H1 (cell line): ENCODE measurements around the gene LMNA. TPM values are rescaled to one million over a fixed set of nuclear protein-coding genes. Genes with fewer than 3 reads are reported as not detected.
A peak's percentile ranks its signal among the peaks of the same experiment; 100 is the strongest.

Experiments
- CTCF ChIA-PET: fragments of 300-600 bp; sonication (Branson Sonifier 250); formaldehyde crosslinking; loops from one replicate; lab custom pipeline; 2021; ENCODE audit not compliant: partially characterized antibody; lab: Charles Lee
- POLR2A ChIA-PET: fragments of 300-600 bp; sonication (Branson Sonifier 250); formaldehyde crosslinking; loops from one replicate; lab custom pipeline; 2021; ENCODE audit warnings: inconsistent platforms; ENCODE audit not compliant: partially characterized antibody; lab: Charles Lee
- DNase-seq, 2 experiments: peaks; one replicate each; pipeline versions ENCODE4 v3.0.0 to v3.0.0-alpha.2; 2010 to 2022; ENCODE audit warnings: low spot score in 2 of 2, low read depth in 1 of 2, mixed read lengths in 1 of 2
- FAIRE-seq: peaks from 2 replicates; lab custom pipeline; 2011; peaks lifted over from hg19 to GRCh38; lab: Jason Lieb, UNC
- H2AFZ ChIP-seq: 2 replicates; pipeline ENCODE4 v1.8.1; 2012; ENCODE audit warnings: low read length, inconsistent platforms
- H2AK5ac ChIP-seq: 2 replicates; pipeline ENCODE4 v1.6.1; 2013; ENCODE audit warnings: low read depth, low read length
- H2BK120ac ChIP-seq: replicated peaks from 2 replicates; pipeline ENCODE3; 2013; ENCODE audit warnings: low read depth, low read length, inconsistent platforms
- H2BK12ac ChIP-seq: 2 replicates; pipeline ENCODE4 v1.6.1; 2013; ENCODE audit warnings: low read depth, low read length
- H2BK15ac ChIP-seq: 2 replicates; pipeline ENCODE4 v1.6.1; 2013; ENCODE audit warnings: low read length
- H2BK20ac ChIP-seq: 2 replicates; pipeline ENCODE4 v1.6.1; 2013; ENCODE audit warnings: low read length
- H2BK5ac ChIP-seq: 2 replicates; pipeline ENCODE4 v1.6.1; 2013; ENCODE audit warnings: low read depth, low read length
- H3K14ac ChIP-seq: 2 replicates; pipeline ENCODE4 v1.6.1; 2013; ENCODE audit warnings: inconsistent platforms; ENCODE audit not compliant: insufficient read length
- H3K18ac ChIP-seq: 2 replicates; pipeline ENCODE4 v1.6.1; 2013; ENCODE audit warnings: low read length; ENCODE audit errors: extremely low read depth
- H3K23ac ChIP-seq: 2 replicates; pipeline ENCODE4 v1.6.1; 2013; ENCODE audit warnings: inconsistent platforms; ENCODE audit not compliant: insufficient read length
- H3K23me2 ChIP-seq: 2 replicates; pipeline ENCODE4 v1.6.1; 2013; ENCODE audit warnings: low read depth, low read length
- H3K27ac ChIP-seq: 2 replicates; pipeline ENCODE4 v1.6.1; 2011; ENCODE audit warnings: low read depth, low read length, inconsistent platforms
- H3K27me3 ChIP-seq, 4 experiments: replicated peaks in 1 of 4; 1 replicate in 1 of 4; 2 replicates in 3 of 4; pipeline versions ENCODE4 v1.6.1 to v1.8.1; 2011 to 2013; ENCODE audit warnings: low read length in 3 of 4, mild to moderate bottlenecking in 3 of 4, inconsistent platforms in 2 of 4, mixed read lengths in 2 of 4, moderate library complexity in 1 of 4; ENCODE audit not compliant: control insufficient read depth in 3 of 4, insufficient read depth in 3 of 4; ENCODE audit errors: extremely low read depth in 1 of 4
- H3K36me3 ChIP-seq, 4 experiments: 2 replicates each; pipeline versions ENCODE4 v1.6.1 to v1.8.1; 2011 to 2013; ENCODE audit warnings: mild to moderate bottlenecking in 4 of 4, low read length in 3 of 4, moderate library complexity in 2 of 4, control low read depth in 1 of 4, inconsistent platforms in 1 of 4; ENCODE audit not compliant: insufficient read depth in 4 of 4, control insufficient read depth in 2 of 4
- H3K4ac ChIP-seq: replicated peaks from 2 replicates; pipeline ENCODE3; 2013; ENCODE audit warnings: low read length, low read depth, mixed read lengths, inconsistent platforms; ENCODE audit not compliant: insufficient read length
- H3K4me1 ChIP-seq, 4 experiments: replicated peaks in 1 of 4; 1 replicate in 1 of 4; 2 replicates in 3 of 4; pipeline versions ENCODE4 v1.6.1 to v1.8.1; 2011 to 2013; ENCODE audit warnings: low read length in 3 of 4, inconsistent platforms in 2 of 4, mixed read lengths in 1 of 4; ENCODE audit not compliant: insufficient read depth in 4 of 4, control insufficient read depth in 3 of 4
- H3K4me2 ChIP-seq, 2 experiments: 2 replicates each; pipeline versions ENCODE4 v1.6.1 to v1.8.1; 2011 to 2013; ENCODE audit warnings: low read depth in 2 of 2, low read length in 2 of 2, control low read depth in 1 of 2, inconsistent platforms in 1 of 2, mild to moderate bottlenecking in 1 of 2; ENCODE audit not compliant: insufficient read depth in 1 of 2
- H3K4me3 ChIP-seq, 4 experiments: fragments of 200-600, 300-600 bp in 1 of 4; sonication (generic), shearing (Covaris generic), sonication (Bioruptor Twin) in 1 of 4; 2 replicates each; pipeline versions ENCODE4 v1.5.1 to v1.8.1; 2011 to 2016; ENCODE audit warnings: low read length in 4 of 4, low read depth in 3 of 4, control low read depth in 2 of 4, inconsistent platforms in 2 of 4, mild to moderate bottlenecking in 2 of 4, mixed read lengths in 1 of 4, moderate library complexity in 1 of 4; ENCODE audit not compliant: insufficient read depth in 2 of 4; ENCODE audit errors: extremely low read depth in 1 of 4
- H3K56ac ChIP-seq: replicated peaks from 2 replicates; pipeline ENCODE3; 2013; ENCODE audit warnings: low read depth, mild to moderate bottlenecking, mixed read lengths, low read length, inconsistent platforms; ENCODE audit not compliant: insufficient read length
- H3K79me1 ChIP-seq: 2 replicates; pipeline ENCODE4 v1.6.1; 2013; ENCODE audit warnings: low read depth, low read length, control low read depth
- H3K79me2 ChIP-seq, 2 experiments: 2 replicates each; pipeline versions ENCODE4 v1.6.1 to v1.8.1; 2012 to 2013; ENCODE audit warnings: low read length in 2 of 2, mild to moderate bottlenecking in 2 of 2, inconsistent platforms in 1 of 2; ENCODE audit not compliant: insufficient read depth in 2 of 2, control insufficient read depth in 1 of 2
- H3K9ac ChIP-seq, 4 experiments: replicated peaks in 1 of 4; 1 replicate in 1 of 4; 2 replicates in 3 of 4; pipeline versions ENCODE4 v1.6.1 to v1.8.1; 2011 to 2013; ENCODE audit warnings: low read depth in 3 of 4, low read length in 3 of 4, control low read depth in 2 of 4, mild to moderate bottlenecking in 2 of 4, moderate library complexity in 2 of 4, inconsistent platforms in 1 of 4; ENCODE audit errors: extremely low read depth in 1 of 4
- H3K9me3 ChIP-seq, 2 experiments: 2 replicates each; pipeline versions ENCODE4 v1.6.1 to v1.8.1; 2012 to 2013; ENCODE audit warnings: mild to moderate bottlenecking in 2 of 2, moderate library complexity in 2 of 2, control low read depth in 1 of 2, inconsistent platforms in 1 of 2, low read depth in 1 of 2, low read length in 1 of 2, mixed read lengths in 1 of 2; ENCODE audit not compliant: insufficient read depth in 2 of 2
- H4K20me1 ChIP-seq, 2 experiments: replicated peaks in 1 of 2; 2 replicates each; pipeline versions ENCODE3 to v1.8.1; 2011 to 2013; ENCODE audit warnings: inconsistent platforms in 2 of 2, low read length in 2 of 2, mild to moderate bottlenecking in 1 of 2; ENCODE audit not compliant: insufficient read depth in 2 of 2, control insufficient read depth in 1 of 2
- H4K5ac ChIP-seq: 2 replicates; pipeline ENCODE4 v1.6.1; 2013; ENCODE audit warnings: low read length, low read depth, mixed read lengths, inconsistent platforms; ENCODE audit not compliant: insufficient read length
- H4K8ac ChIP-seq: 2 replicates; pipeline ENCODE4 v1.8.0; 2013; ENCODE audit warnings: mild to moderate bottlenecking, moderate library complexity, low read length, inconsistent platforms; ENCODE audit not compliant: insufficient read depth; ENCODE audit errors: extremely low read depth
- H4K91ac ChIP-seq: replicated peaks from 2 replicates; pipeline ENCODE3; 2013; ENCODE audit warnings: low read length, mixed read lengths, inconsistent platforms; ENCODE audit not compliant: insufficient read length
- CBX8 ChIP-seq: fragments of 300-800, 300-1000 bp; sonication (generic); IDR thresholded peaks from 2 replicates; pipeline ENCODE4 v1.7.1; 2016; ENCODE audit warnings: low read depth, low read length, borderline replicate concordance
- CHD1 ChIP-seq: IDR thresholded peaks from 2 replicates; pipeline ENCODE4 v1.6.1; 2012; ENCODE audit warnings: low read depth, low read length, improper control_type of control experiment
- CTCF ChIP-seq, 3 experiments: IDR thresholded peaks; 1 replicate in 2 of 3; 2 replicates in 1 of 3; pipeline versions ENCODE4 v1.5.1 to v1.6.1; 2011; ENCODE audit warnings: low read length in 3 of 3, mild to moderate bottlenecking in 3 of 3, inconsistent platforms in 2 of 3, low read depth in 1 of 3, moderate library complexity in 1 of 3; ENCODE audit not compliant: insufficient read depth in 1 of 3; ENCODE audit errors: control extremely low read depth in 1 of 3
- POLR2A ChIP-seq, 2 experiments: IDR thresholded peaks; 1 replicate in 1 of 2; 2 replicates in 1 of 2; pipeline ENCODE4 v1.6.1; 2011; ENCODE audit warnings: low read depth in 2 of 2, low read length in 2 of 2, mild to moderate bottlenecking in 2 of 2; ENCODE audit errors: control extremely low read depth in 1 of 2
- RAD21 ChIP-seq, 2 experiments: IDR thresholded peaks in 1 of 2; conservative IDR thresholded peaks in 1 of 2; 2 replicates each; pipeline ENCODE4 v1.6.1; 2011; ENCODE audit warnings: low read depth in 2 of 2, low read length in 2 of 2, improper control_type of control experiment in 1 of 2, inconsistent platforms in 1 of 2, mild to moderate bottlenecking in 1 of 2, moderate library complexity in 1 of 2
- SIN3A ChIP-seq, 2 experiments: IDR thresholded peaks in 1 of 2; conservative IDR thresholded peaks in 1 of 2; 2 replicates each; pipeline ENCODE4 v1.6.1; 2011 to 2012; ENCODE audit warnings: low read length in 2 of 2, improper control_type of control experiment in 1 of 2, low read depth in 1 of 2, mild to moderate bottlenecking in 1 of 2
- WGBS, 2 experiments: shearing (Covaris generic) in 1 of 2; methylation state at CpG; one replicate each; pipeline versions ENCODE4 v1.1.6 to v1.1.7; 2013 to 2015; ENCODE audit warnings: low lambda C conversion rate in 2 of 2, mixed read lengths in 2 of 2, inconsistent platforms in 1 of 2, low coverage in 1 of 2, missing lambda C conversion rate in 1 of 2; ENCODE audit not compliant: insufficient replicate concordance in 2 of 2, insufficient coverage in 1 of 2, insufficient read length in 1 of 2; ENCODE audit errors: extremely low coverage in 1 of 2, missing lambda C conversion rate in 1 of 2; 5-methylcytosine and 5-hydroxymethylcytosine counted together
- polyA plus RNA-seq, 7 experiments: library from polyadenylated mRNA; depleted of rRNA in 3 of 7; stranded (reverse) in 5 of 7; unstranded in 2 of 7; fragments of >200 nt in 5 of 7; fragments of 200-250 nt in 2 of 7; gene quantifications; 1 replicate in 5 of 7; 2 replicates in 1 of 7; 4 replicates in 1 of 7; pipeline versions ENCODE4 v1.2.1 to v1.2.3, GENCODE V29; 2011 to 2013; ENCODE audit warnings: missing spikeins in 2 of 7, mixed read lengths in 2 of 7
- total RNA-seq: library from RNA; stranded (reverse); fragmentation: NEBNext Ultra II Directional; extraction: Animal tissue kit (Norgen Biotek cat#: 25700); gene quantifications from 2 replicates; pipeline ENCODE4 v1.2.1, GENCODE V29; 2021

The LMNA gene
- total and polyA plus RNA-seq, 2 of the 8 experiments (the other 6 are each of a cell fraction or from before 2014, with no cell fraction given) = 25.8 to 46.8 TPM

- Histone ChIP-seq H3K14ac (no peak overlapping the region), H3K9me3 (no peaks in the 10 kb centered on the region), H3K4ac (no peak overlapping the region), H3K56ac (no peak overlapping the region), H3K4me3 (peak overlapping the region in 3 of 4 experiments; percentile 40 to 61 (median 44); a peak in 6 of 8 replicates), H2AK5ac (peak overlapping the region; percentile 99), H3K79me1 (peaks cover 4% of the 10 kb centered on the region; the same call in 1 of the 2 replicates), H3K23me2 (peaks cover 7% of the 10 kb centered on the region; the same call in 1 of the 2 replicates), H2BK120ac (peak overlapping the region; percentile 3), H3K79me2 (no peaks in the 10 kb centered on the region), H3K4me1 (peaks cover 10 to 37% (median 32%) of the 10 kb centered on the region in 4 experiments), H4K20me1 (peaks cover 0 to 4% of the 10 kb centered on the region in 2 experiments), H2BK20ac (peak overlapping the region; percentile 98), H2BK12ac (peak overlapping the region; percentile 97), H2BK5ac (peak overlapping the region; percentile 98), H3K18ac (peak overlapping the region; percentile 80), H4K91ac (peak overlapping the region; percentile 40), H3K9ac (peak overlapping the region in 3 of 4 experiments; percentile 47 to 70 (median 51); a peak in 3 of 7 replicates), H3K36me3 (no peaks in the 10 kb centered on the region), H3K27ac (peak overlapping the region; percentile 80), H4K5ac (no peak overlapping the region), H3K27me3 (no peaks in the 10 kb centered on the region; a peak in 1 of 7 replicates), H3K4me2 (peak overlapping the region; percentile 79 to 87), H4K8ac (peak overlapping the region; percentile 82; the same call in 1 of the 2 replicates), H2BK15ac (peak overlapping the region; percentile 94; the same call in 1 of the 2 replicates), H3K23ac (no peak overlapping the region), H2AFZ (no peak overlapping the region)
- DNase-seq (no peak), FAIRE-seq (no peak)
- CTCF ChIA-PET = interaction anchor here (0.6 to 29.5 kb wide), 7 partner anchors 9 to 119 kb away, joined by 3 to 1994 read pairs (median 9); partner anchors contain the start of genes LMNA and MEX3A
- whole genome bisulfite sequencing, 2 experiments = 47% methylated on average over 11 of the region's 11 CpGs; no CpG with 5 or more reads in 1 of the 2 experiments
- POLR2A ChIA-PET = interaction anchor here (0.6 to 29.6 kb wide), 11 partner anchors 8 to 186 kb away, joined by 3 to 763 read pairs (median 4); partner anchors contain the start of genes LMNA, MEX3A and PMF1
- TF ChIP-seq CBX8 (no peak), POLR2A (IDR thresholded peaks at IDR 0.05; ENCODE audit: control extremely low read depth in 1 of 2, low read depth in 2 of 2, low read length in 2 of 2) (peak in 1 of 2 experiments; percentile 52; a peak in 1 of 3 replicates), SIN3A (conservative IDR thresholded peaks at IDR 0.05 in 1 of 2, IDR thresholded peaks at IDR 0.05 in 1 of 2; ENCODE audit: low read depth in 1 of 2, low read length in 2 of 2) (peak in 1 of 2 experiments; percentile 12; a peak in 1 of 4 replicates), CHD1 (no peak), RAD21 (IDR thresholded peaks at IDR 0.05 in 1 of 2, conservative IDR thresholded peaks at IDR 0.05 in 1 of 2; ENCODE audit: low read depth in 2 of 2, low read length in 2 of 2) (peak; percentile 22 to 29; a peak in 3 of 4 replicates), CTCF (IDR thresholded peaks at IDR 0.05; ENCODE audit: control extremely low read depth in 1 of 3, insufficient read depth in 1 of 3, low read depth in 1 of 3, low read length in 3 of 3) (peak; percentile 18 to 36 (median 28); a peak in 2 of 4 replicates)
Observed at GRCh38 chr1:156104861-156105832, 9.4 kb upstream of the LMNA start.
